Fibroblast of the conjunctiva (primary cell): ENCODE measurements around the gene UNC5A.

Experiments
- DNase-seq: peaks from one replicate; pipeline ENCODE4 v3.0.0-alpha.2; 2010; ENCODE audit warnings: low read depth

The UNC5A gene

GRCh38 chr5:176821441-176821840, 11.1 kb downstream of the UNC5A start:
- DNase-seq: no peak

- DNase-seq: no peak
These were observed 11.9 kb downstream of the UNC5A start for GRCh38 chr5:176822041-176822792.

- no peak for DNase-seq
These were observed 12.6 kb downstream of the UNC5A start for GRCh38 chr5:176822793-176823481.

GRCh38 chr5:176823869-176824412, 13.6 kb downstream of the UNC5A start:
- DNase-seq: no peak

- no peak for DNase-seq
These were observed 14.2 kb downstream of the UNC5A start for GRCh38 chr5:176824604-176825003.

GRCh38 chr5:176825234-176825633, 14.9 kb downstream of the UNC5A start:
- DNase-seq: no peak

GRCh38 chr5:176825957-176826356, 15.6 kb downstream of the UNC5A start:
- no peak for DNase-seq

GRCh38 chr5:176827736-176828414, 17.5 kb downstream of the UNC5A start:
- no peak for DNase-seq

- DNase-seq: no peak
These were observed 19.0 kb downstream of the UNC5A start for GRCh38 chr5:176829320-176829719.

- no peak for DNase-seq
These were observed 20.1 kb downstream of the UNC5A start for GRCh38 chr5:176830422-176830994.

GRCh38 chr5:176830995-176831423, 20.6 kb downstream of the UNC5A start:
- no peak for DNase-seq

GRCh38 chr5:176831425-176831824, 21.1 kb downstream of the UNC5A start:
- no peak for DNase-seq

GRCh38 chr5:176832162-176832561, 21.8 kb downstream of the UNC5A start:
- DNase-seq: no peak

GRCh38 chr5:176833286-176833685, 22.9 kb downstream of the UNC5A start:
- DNase-seq: no peak

- DNase-seq: no peak
These were observed 25.6 kb downstream of the UNC5A start for GRCh38 chr5:176835918-176836317.

- DNase-seq: no peak
These were observed 26.7 kb downstream of the UNC5A start for GRCh38 chr5:176836811-176837706.

GRCh38 chr5:176837707-176838115, 27.4 kb downstream of the UNC5A start:
- DNase-seq: peak; percentile 70

GRCh38 chr5:176843673-176844072, 33.3 kb downstream of the UNC5A start:
- no peak for DNase-seq

GRCh38 chr5:176844281-176844680, 33.9 kb downstream of the UNC5A start:
- no peak for DNase-seq

- no peak for DNase-seq
These were observed 34.5 kb downstream of the UNC5A start for GRCh38 chr5:176844706-176845391.

GRCh38 chr5:176845392-176845713, 35.0 kb downstream of the UNC5A start:
- DNase-seq: no peak
